ENCODE data around the gene KAZN. TPM values are rescaled to one million over a fixed set of nuclear protein-coding genes. Genes with fewer than 3 reads are reported as not detected.

Gene KAZN
- total RNA-seq, 1 donor from 2014 or later, result 2.8 TPM

DNA sequence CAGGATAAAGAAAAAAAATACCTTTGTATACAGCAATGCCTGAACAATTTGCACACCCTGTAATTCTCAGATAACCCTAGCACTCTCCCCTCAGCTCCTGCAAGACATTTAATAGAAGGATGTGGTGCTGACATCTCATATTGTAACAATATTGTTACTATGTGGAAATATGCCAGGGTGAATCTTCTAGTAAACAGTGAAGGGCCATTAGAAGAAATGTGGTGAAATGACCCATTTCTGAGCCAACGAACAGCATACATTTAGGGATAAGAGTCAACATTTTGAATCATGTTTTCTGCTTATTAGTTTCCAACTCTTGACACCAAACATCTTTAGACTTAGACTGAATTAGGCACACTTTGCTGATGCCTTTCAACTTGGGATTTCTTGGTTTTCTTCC lies 188.2 kb downstream of the KAZN start:
- no peak for TF ChIP-seq CTCF (IDR thresholded peaks at IDR 0.05; ENCODE audit: insufficient read depth, low read length, poor library complexity, severe bottlenecking)
- DNase-seq (ENCODE audit: low read depth), result no peak
- Histone ChIP-seq H3K36me3 (ENCODE audit: control insufficient read depth, insufficient read depth, low read length) (no peaks in the 10 kb centered on the region), H3K27me3 (ENCODE audit: control insufficient read depth, insufficient read depth, low read length) (no peaks in the 10 kb centered on the region), H3K4me3 (ENCODE audit: low read depth, low read length) (no peak overlapping the region)

- Histone ChIP-seq H3K27me3 (ENCODE audit: control insufficient read depth, insufficient read depth, low read length) (no peaks in the 10 kb centered on the region), H3K36me3 (ENCODE audit: control insufficient read depth, insufficient read depth, low read length) (no peaks in the 10 kb centered on the region), H3K4me3 (ENCODE audit: low read depth, low read length) (no peak overlapping the region)
- peak; percentile 14 for TF ChIP-seq CTCF (IDR thresholded peaks at IDR 0.05; ENCODE audit: insufficient read depth, low read length, poor library complexity, severe bottlenecking)
- DNase-seq (ENCODE audit: low read depth), result no peak
Observed at GRCh38 chr1:14787604-14788003, 189.1 kb downstream of the KAZN start.

DNA sequence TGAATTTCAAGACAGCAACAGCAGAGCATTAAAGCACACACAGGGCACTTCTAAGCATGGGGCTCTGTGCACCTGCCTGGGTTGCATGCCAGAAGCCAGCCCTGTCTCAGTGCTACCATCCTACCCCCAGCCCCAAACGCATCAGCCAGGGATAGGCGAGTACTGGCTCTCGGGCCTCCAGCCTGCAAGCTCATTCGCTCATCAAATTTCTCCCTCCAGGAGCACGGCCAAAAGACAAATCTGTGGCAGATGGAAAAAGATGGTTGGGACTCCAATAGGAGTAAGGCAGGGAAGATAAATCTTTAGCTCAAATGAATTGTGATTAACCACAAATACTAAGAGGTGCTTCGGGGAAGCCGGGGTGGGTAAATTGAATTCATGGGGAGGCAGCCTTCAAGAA lies 189.6 kb downstream of the KAZN start:
- TF ChIP-seq CTCF (IDR thresholded peaks at IDR 0.05; ENCODE audit: insufficient read depth, low read length, poor library complexity, severe bottlenecking), result no peak

GRCh38 chr1:14790982-14791381 lies 192.5 kb downstream of the KAZN start:
- Histone ChIP-seq H3K27me3 (ENCODE audit: control insufficient read depth, insufficient read depth, low read length) (no peaks in the 10 kb centered on the region), H3K36me3 (ENCODE audit: control insufficient read depth, insufficient read depth, low read length) (no peaks in the 10 kb centered on the region), H3K4me3 (ENCODE audit: low read depth, low read length) (no peak overlapping the region)
- TF ChIP-seq CTCF (IDR thresholded peaks at IDR 0.05; ENCODE audit: insufficient read depth, low read length, poor library complexity, severe bottlenecking), result no peak
- no peak for DNase-seq (ENCODE audit: low read depth)

More for the DNA sequence above, 189.6 kb downstream of the KAZN start:
- DNase-seq (ENCODE audit: low read depth), result no peak
- Histone ChIP-seq H3K27me3 (ENCODE audit: control insufficient read depth, insufficient read depth, low read length) (no peaks in the 10 kb centered on the region), H3K36me3 (ENCODE audit: control insufficient read depth, insufficient read depth, low read length) (no peaks in the 10 kb centered on the region), H3K4me3 (ENCODE audit: low read depth, low read length) (no peak overlapping the region)

GRCh38 chr1:14791654-14792053 lies 193.2 kb downstream of the KAZN start:
- no peak for TF ChIP-seq CTCF (IDR thresholded peaks at IDR 0.05; ENCODE audit: insufficient read depth, low read length, poor library complexity, severe bottlenecking)
- no peaks in the 10 kb centered on the region for H3K36me3 ChIP-seq (ENCODE audit: control insufficient read depth, insufficient read depth, low read length)

DNA sequence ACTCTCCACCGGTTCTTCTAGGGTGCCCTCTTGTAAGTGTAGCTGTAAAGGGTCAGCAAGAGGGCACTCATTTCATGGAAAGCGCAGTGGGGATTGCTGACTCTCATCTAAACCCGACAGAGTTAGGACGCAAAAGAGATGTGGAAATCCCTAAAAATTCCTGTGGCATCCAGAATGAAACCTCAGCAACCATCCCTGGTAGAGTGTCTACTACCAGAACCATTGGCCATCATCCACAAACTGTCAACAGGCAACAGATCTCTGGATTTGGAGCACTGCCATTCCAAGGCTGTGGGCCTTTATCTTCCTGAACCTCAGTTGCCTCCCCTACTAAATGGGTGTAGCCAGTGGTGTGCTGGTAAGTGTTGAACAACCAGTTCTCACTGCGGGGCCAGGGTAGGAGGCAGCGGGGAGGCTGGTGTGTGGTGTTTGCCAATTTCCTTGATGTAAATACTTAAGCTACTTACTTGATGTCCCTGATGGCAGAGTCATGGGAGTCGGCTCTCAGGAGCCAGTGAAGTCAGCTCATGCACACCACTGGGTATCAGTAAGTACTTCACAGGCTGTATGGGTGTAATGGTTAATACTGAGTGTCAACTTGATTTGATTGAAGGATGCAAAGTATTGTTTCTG lies 195.8 kb downstream of the KAZN start:
- H3K4me3 ChIP-seq (ENCODE audit: low read depth, low read length), result no peak overlapping the region
- no peak for DNase-seq (ENCODE audit: low read depth)
- H3K27me3 ChIP-seq (ENCODE audit: control insufficient read depth, insufficient read depth, low read length), result no peaks in the 10 kb centered on the region
- no peak for TF ChIP-seq CTCF (IDR thresholded peaks at IDR 0.05; ENCODE audit: insufficient read depth, low read length, poor library complexity, severe bottlenecking)
- H3K36me3 ChIP-seq (ENCODE audit: control insufficient read depth, insufficient read depth, low read length), result no peaks in the 10 kb centered on the region

More at GRCh38 chr1:14791654-14792053, 193.2 kb downstream of the KAZN start:
- Histone ChIP-seq H3K4me3 (ENCODE audit: low read depth, low read length) (no peak overlapping the region), H3K27me3 (ENCODE audit: control insufficient read depth, insufficient read depth, low read length) (no peaks in the 10 kb centered on the region)
- DNase-seq (ENCODE audit: low read depth), result no peak

Data from kidney epithelial cell (primary cell).